Colon (tissue), 2 donors: Measurements from ENCODE around the gene CGB3.

Source experiments
- FAIRE-seq: peaks from 2 replicates; lab custom pipeline; 2012; peaks lifted over from hg19 to GRCh38; lab: Jason Lieb, UNC
- donor health status: control.
- donor health status: control.

CGB3 gene

DNA sequence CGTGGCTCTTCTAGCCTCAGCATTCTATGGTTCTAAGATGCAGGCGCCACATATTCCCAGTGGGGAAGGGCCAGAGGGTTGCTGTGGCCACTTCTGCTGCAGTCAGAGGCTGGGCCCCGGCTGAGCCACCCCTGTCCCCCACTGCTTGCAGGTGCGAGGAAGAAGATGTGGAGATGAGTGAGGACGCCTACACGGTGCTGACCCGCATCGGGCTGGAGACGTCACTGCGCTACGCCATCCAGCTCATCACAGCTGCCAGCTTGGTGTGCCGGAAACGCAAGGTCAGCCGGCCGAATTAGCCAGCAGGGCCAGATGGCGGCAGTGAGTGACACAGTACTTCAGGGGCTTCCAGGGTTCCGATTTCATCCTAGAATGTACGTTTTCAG, 9.3 kb downstream of the CGB3 start:
- FAIRE-seq: no peak

DNA sequence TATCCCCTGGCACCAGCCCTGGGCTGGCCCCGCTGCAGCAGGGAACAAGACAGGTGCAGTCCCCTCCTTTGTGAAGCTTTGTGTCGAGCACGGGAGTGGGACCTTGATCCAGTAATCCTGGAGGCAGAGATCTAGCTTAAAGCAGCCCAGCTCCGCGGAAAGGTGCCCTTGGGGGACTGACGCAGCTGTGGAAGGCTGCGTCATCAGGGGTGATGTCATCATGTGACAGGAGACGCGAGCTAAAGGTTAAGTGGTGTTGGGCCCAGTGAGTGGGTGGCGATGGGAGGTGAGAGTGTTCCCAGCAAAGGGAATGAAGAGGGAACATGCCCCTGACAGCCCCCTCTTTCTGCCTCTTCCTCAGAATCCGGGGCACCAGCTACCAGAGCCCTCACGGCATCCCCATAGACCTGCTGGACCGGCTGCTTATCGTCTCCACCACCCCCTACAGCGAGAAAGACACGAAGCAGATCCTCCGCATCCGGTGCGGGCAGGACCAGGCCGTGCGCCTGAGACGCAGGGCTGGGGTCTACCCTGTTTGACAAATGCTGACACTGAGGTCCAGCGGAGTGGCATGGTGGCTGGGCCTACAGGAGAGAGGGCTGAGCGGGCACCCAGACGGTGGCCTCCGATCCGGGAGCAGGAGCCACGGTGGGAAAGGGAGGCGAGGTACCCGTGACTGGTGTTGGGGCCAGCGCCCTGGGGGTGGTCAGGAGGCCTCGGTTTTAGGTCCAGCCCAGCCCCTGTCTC, 9.8 kb downstream of the CGB3 start:
- FAIRE-seq: no peak

DNA sequence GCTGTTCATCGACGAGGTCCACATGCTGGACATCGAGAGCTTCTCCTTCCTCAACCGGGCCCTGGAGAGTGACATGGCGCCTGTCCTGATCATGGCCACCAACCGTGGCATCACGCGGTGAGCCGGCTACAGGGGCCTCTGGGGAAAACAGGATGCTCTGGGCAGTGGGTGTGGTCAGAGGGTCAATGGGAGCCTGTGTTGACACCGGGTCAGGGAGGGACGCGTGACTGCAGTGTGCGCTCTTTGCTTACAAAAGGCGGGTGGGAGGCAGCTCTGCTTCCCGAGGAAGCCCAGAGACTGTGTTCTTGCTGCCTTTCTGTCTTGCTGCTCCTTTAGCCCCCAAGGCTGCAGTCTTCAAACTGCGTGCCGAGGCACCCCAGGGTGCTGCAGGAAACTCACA, 12.9 kb downstream of the CGB3 start:
- no peak for FAIRE-seq

DNA sequence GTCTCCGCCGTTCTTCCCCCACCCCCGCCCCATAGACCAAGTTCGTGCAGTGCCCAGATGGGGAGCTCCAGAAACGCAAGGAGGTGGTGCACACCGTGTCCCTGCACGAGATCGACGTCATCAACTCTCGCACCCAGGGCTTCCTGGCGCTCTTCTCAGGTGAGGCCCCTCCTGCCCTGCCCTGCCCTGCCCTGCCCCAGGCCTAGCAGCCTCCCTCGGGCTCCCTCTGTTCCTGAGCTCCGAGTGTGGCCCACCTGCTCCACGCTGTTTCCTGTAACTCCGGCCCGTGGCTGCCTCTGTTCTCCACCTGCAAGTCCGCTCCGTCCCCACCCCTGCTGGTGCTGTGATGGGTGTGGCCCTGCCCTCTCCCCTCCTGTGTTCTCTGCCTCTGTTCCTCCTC, 13.7 kb downstream of the CGB3 start:
- FAIRE-seq: no peak

DNA sequence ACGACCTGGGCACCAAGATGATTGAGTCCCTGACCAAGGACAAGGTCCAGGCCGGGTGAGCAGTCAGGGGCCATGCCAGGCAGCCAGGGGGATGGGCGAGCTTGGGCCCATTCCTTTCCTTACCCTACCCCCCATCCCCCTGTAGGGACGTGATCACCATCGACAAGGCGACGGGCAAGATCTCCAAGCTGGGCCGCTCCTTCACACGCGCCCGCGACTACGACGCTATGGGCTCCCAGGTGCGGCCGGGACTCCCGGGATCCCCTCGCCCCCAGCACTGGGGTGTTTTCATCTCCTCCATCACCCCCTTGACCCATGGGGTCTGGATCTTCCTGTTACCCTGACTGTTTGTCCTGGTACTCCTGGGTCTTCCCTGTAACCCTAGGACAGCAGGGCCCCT, 14.3 kb downstream of the CGB3 start:
- FAIRE-seq: no peak

DNA sequence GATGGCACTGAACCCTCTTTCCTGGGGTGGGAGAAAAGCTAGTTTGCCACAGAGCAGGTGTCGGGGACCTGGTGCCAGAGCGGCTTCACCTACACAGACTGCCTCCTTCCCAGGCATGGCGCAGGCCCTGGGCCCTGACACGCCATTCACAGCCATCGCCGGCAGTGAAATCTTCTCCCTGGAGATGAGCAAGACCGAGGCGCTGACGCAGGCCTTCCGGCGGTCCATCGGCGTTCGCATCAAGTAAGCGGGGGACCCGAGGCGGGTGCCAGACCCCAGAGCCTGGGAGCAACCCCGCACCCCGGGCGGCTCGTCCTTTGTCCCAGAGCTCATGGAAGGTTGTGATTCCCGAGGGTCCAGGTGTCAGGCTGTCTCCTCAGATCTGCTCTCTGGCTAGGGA, 17.2 kb downstream of the CGB3 start:
- FAIRE-seq: no peak

DNA sequence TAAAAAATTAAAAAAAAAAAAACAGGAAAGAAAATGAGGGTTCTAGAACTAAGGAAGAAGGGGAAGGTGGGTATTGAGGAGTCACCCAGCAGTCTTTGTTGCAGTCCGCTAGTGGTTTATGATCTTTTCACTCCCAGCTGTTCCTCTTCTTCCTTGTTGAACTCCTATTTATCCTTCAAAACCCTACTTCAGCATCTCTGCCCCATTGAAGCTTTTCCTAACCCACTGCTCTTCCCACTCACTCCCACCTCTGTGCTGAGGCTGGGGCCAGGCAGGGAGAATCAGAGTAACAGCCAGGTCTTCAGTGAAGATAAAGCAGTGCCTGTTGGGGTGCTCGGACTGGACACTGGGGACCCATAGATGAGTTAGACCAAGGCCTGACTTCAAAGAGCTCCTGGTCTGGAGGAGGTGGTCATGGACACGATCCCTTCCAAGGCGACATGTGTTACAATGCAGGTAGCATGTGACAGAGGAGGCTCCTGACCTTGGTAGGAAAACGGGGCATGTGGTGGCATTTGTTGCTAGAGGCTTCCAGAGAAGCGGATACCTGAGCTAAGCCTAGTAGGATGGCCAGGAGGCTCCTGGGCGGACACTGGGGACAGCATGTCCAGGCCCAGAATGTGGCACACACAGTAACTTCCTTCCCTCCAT, 19.0 kb downstream of the CGB3 start:
- no peak for FAIRE-seq

DNA sequence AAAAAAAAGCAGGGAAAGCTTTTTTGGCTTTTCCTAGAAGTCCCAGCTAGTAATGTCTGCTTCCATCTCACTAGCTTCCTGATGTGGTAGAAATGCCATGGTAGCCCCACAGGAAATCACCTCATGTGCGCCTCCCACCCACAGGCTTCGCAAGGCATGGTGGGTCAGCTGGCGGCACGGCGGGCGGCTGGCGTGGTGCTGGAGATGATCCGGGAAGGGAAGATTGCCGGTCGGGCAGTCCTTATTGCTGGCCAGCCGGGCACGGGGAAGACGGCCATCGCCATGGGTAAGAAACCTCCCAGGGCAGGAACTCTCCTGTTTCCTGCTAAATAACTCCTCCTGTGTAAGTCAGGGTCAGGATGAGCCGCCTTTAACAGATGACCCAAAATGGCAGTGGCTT, 20.0 kb downstream of the CGB3 start:
- FAIRE-seq: no peak

DNA sequence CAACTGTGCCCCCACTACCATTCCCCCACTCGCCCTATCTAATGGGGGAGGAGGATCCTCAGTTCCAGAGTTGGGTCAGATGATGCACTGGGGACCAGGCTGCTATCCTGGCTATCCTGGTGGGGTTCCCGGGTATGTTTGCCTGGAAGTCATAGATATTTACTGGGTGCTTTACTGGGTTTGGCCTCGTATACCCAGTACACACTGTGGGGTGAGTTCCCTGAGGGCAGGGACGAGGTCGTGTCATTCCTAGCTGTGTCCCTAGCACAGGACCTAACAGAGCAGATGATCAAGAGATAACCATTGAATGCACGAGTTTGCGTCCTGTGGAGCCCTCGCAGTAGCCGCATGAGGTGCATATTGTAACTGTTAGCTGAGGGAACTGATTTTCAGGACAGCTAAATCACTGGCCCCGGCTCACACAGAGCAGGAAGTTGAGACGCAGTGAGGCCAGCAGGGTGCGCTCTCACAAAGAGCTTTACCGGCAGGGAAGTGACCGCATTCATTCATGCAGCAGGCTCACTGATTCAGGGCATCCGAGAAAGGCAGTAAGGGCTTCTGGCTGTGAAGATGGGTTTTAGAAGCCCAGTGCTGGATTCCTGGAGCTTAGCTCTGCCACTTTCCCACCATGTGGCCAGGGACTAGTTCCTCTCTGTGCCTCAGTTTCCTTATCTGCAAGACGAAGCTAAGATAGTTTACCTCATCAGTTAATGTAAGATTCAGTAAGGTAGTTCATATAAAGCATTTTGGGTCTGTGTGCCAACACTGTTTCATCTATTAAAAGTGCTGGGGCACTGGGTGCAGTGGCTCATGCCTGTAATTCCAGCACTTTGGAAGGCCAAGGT, 24.4 kb downstream of the CGB3 start:
- FAIRE-seq: no peak

DNA sequence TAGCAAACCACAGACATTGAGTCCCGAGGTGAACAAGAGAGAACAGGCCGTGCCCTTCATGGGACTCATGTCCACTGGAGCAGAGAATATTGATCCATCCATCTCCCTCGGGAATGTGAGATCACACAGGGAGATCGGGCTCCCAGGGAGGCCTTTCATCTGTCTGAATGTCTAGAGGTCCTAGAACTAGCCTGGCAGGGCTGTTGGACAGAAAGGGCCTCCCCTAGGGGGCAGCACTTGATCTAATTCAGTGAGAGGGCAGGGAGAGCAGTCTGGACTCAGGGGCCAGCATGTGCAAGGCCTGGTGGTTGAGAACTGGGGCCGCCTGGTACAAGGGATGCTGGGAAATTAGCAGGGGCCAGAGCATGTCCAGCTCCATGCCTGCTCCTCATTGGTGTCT, 26.2 kb downstream of the CGB3 start:
- no peak for FAIRE-seq

DNA sequence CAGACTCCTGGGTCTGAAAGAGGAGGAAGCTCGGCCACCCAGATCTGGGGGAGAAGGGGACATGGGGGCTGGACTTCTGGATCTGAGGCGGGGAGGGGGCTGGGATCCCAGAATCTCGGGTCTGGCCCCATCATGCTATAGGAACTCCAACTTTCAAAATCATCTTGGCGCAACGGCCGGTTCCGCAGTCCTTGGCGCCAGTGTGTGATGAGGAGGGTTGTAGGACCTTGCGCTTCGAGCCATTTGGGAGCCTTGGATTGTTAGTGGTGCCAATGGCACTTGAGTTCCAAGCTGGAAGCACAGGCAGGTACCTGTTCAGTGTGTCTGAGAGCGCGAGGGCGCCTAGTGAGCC, 30.1 kb downstream of the CGB3 start:
- no peak for FAIRE-seq

DNA sequence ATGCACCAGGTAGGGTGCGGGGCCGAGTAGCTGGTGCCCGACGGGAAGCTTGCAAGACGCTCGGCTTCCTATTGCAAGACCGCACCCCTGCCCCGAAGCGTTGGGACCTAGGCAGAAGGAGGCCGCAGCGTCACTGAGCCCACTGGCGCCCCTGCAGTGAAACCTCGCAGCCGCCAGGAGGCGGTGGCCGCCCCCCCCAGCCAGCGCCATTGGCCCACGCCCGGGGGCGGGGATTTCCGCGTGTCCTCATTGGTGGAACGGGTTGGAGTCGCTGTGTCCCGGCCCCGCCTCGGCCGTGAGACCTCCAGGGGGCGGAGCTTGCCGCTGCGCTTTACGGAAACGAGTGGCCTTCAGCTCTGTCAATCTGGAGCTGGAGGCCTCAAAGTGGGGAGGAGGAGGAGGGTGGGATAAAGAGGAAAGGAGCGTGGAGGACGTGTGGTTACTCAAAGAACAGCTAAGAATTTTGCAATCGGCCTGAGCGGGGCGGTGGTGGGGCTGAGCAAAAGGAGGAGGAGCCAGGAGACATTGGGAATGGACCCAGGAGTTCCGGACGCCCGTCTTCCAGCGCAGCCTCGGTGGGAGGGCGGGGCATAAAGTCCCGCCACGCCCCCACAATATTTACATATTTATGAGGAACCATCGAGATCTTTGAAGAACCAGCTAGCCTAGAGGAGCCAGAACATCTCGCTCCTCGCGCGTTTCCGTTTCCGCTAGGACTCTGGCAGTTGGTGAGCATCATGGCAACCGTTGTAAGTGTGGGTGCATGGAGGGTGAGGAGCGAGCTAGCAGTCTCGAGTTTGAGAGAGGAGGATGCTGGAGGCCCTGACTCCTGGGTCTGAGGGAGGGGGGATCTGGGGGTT, 30.7 kb downstream of the CGB3 start, which contains the start of the genes GYS1 and RUVBL2:
GYS1 (minus strand) TSS at position 135 of the 860 bp plus-strand sequence. CDS start 197 bp downstream, outside the sequence.
RUVBL2 (plus strand) TSS at position 713 of the 860 bp plus-strand sequence; CDS start at position 738, 25 bp downstream.
- FAIRE-seq: peak; percentile 75

DNA sequence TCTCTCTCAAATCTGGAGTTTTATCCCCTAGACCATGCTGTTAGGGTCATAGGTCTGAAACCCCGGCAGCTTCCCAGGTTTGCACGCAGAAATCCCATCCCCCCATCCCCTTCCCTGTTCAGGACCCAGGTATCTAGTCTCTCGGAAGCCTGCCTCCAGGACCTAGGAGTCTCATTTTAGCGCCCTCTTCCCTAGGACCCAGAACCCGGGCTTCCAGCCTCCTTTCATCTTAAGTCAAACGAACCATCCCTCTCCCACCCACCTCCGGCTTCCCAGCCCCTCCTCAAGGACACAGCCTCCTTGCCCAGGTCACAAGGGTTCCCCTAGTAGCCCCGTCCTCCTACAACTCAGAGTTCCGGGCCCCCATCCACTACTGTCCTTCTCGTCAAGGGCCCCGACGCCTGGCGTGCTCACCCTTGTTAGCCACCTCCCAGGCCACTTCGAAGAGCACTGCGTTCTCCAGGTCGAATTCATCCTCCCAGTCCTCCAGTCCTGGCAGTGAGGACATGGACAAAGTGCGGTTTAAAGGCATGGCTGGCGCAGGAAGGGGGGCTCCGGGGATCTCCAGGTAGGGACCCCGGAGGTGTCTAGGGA, 31.5 kb downstream of the CGB3 start:
- FAIRE-seq: no peak

DNA sequence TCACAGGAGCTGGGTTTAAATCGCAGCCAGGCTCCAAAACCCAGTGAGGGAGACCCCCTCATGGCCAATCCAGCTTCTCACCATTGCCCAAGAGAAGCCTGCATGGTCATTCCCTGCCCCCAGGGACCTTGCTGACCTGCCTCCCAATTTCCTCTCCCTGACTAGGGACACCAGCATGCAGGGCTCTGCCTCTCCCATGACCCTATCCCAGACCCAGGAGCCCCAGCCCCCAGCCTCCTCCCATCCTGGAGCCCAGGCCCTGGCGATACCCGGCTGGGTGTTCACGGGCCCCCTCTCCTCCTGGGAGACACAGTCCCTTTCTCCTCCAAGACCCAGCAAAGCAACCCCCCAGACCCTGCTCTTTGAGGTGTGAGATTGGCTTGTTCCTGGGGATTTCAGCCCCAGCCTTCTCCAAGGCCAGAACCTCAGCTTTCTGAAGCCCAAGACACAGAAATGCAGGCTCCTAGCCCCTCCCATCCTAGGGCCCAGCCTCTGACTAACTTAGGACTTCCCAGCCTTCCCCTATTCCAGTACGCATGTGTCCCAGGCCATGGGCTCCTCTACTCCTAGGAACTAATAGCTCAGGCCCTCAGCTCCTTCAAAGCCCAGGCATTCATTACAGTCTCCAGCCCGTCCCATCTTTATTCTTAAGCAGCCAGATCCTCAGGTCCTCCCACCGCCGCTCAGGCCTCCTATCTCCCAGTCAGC, 32.1 kb downstream of the CGB3 start:
- FAIRE-seq: no peak

DNA sequence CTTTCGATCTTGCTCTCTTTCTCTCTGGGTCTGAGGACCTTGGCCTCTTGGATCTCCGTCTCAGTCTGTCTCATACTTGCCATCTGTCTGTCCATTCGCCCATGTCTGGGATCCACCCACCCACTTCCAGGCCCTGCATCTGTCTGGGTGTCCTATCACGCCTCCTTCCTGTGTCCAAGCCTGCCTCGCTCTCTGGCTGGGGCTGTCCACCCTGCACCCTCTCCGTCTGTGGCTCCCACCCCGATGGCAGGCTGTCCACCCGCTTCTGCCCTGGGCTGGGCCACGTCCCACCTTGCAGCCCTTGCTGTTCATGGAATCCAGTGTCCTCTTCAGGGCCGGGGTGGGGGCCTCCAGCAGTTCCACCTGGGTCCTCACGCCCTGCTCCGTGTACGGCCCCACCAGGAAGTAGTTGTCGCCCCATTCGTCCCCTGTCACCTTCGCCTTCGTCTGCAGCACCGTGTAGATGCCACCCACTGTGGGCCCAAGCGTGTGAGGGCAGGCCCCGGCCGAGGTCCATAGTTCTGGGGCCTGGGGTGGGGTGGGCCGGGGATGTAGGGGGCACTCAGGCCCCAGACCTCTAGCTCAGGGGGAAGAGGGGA, 33.0 kb downstream of the CGB3 start:
- FAIRE-seq: no peak

DNA sequence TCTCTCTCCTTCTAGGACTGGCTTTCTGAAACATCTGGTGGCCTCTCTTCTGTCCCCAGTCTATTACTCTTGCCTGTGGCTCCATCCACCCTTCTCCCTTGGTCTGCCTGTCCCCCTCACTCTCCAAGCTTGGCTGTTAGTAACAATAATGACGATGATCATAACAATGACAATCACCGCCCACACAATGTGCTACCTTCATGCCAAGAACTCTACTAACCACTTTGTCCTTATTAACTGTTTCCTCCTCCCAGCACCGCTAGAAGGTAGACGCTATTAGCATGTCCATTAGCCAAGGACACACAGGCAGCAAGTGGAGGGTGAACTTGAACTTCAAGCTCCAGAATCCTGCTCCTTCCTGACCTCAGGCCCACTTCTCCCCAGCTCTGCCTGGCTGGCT, 33.7 kb downstream of the CGB3 start:
- no peak for FAIRE-seq

DNA sequence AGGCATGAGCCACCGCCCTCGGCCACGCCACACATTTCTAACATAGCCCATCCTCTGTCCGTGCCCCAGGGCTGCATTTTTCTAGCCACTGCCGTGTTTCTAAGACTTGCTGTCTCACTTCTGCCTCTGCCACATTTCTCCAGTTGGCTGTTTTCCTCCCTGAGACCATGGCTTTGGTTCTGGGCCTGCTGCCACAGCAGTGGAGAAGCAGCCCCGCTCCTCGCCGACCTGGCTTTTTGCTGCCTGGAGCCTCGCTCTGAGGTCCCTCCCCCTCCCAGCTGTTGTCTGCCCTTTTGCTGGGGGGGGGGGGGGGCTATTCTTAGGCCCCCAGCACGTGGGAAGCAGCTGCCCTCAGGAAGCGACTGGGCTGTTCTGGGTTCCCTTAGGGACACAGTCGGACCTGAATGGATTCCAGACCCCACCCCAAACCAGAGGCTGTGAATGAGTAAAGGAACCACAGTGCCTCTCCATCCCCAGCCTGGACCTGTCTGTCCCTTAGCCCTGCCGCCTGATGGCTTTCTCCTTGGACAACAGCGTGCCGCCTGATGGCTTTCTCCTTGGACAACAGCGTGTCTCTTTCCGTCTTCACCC, 34.3 kb downstream of the CGB3 start:
- FAIRE-seq: no peak

DNA sequence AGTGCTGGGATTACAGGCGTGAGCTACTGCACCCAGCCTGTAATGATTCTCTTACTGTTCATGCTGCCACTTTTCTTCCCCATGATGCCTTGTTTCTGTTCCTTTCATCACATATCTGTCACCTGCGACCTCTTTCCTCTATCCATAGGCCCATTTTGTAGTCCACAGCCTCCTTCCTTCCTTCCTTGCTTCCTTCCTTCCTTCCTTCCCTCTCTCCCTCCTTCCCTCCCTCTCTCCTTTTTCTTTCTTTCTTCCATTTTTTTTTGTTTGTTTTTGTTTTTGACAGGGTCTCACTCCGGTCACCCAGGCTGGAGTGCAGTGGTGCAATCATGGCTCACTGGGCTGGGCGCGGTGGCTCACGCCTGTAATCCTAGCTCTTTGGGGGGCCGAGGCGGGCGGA, 35.3 kb downstream of the CGB3 start:
- no peak for FAIRE-seq

DNA sequence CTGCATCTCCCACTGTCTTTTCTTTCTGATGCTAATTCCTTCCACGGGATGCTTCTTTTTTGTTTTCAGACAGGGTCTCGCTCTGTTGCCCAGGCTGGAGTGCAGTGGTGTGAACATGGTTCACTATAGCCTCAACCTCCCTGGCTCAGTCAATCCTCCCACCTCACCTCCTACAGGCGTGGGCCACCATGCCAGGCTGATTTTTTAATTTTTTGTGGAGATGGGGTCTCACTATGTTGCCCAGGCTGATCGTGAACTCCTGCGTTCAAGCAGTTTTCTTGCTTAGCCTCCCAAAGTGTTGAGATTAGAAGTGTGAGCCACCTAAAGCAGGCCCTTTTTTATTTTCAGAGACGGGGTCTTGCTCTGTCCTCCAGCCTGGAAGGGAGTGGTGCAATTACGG, 35.8 kb downstream of the CGB3 start:
- FAIRE-seq: no peak

DNA sequence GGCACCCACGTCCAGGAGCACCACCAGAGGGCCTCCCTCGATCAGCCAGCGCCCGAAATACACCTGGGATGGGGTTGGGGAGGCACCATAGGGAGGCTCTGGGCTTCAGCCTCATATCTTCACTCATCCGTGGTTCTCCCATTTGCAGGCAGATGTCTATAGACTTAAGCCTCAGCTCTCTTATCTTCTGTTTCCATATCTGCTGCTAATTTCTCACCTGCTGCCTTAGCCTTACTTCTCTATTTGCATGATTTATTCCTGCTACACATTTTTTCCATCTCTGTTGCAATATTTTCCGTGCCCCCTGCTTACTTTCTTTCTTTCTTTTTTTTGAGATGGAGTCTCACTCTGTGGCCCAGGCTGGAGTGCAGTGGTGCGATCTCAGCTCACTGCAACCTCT, 36.8 kb downstream of the CGB3 start:
- no peak for FAIRE-seq
